ENCODE data around the gene BTBD7.

Gene BTBD7

DNA sequence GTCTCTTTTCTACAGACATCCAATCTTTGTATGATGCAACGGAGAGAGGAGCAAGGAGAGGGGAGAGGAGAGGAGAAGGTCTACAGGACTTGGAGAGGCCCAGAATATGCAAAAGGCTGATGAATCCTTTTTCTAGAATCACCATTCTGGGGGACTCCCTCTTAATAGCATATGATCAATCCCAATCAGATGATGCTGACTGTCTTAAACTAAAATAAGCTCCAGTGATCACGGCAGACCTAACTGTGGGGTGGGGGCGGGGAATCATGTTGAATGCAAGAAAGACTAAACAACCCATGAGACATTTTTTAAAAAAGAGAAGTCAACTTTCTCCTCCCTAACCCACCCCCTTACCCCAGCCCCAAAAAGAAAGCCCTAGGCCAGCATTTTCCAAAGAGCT lies 33.4 kb downstream of the BTBD7 start:
- H3K27me3 ChIP-seq (ENCODE audit: low read length), result no peaks in the 10 kb centered on the region
- H3K9me3 ChIP-seq (ENCODE audit: insufficient read depth, low read length), result no peaks in the 10 kb centered on the region
- peaks cover 66% of the 10 kb centered on the region for H3K79me2 ChIP-seq (ENCODE audit: insufficient read depth, low read length)
- H3F3A ChIP-seq (ENCODE audit: insufficient read depth), result 0 out of 2 replicates have a peak, but pooled peaks cover 4% of the 10 kb centered on the region
- no peak overlapping the region for H3K9ac ChIP-seq (ENCODE audit: low read length)
- H3K27ac ChIP-seq (ENCODE audit: low read depth, low read length), result no peak overlapping the region
- H4K20me1 ChIP-seq (ENCODE audit: low read depth, low read length), result 0 out of 2 replicates have a peak, but pooled peaks cover 7% of the 10 kb centered on the region
- TF ChIP-seq, protein P1, sequence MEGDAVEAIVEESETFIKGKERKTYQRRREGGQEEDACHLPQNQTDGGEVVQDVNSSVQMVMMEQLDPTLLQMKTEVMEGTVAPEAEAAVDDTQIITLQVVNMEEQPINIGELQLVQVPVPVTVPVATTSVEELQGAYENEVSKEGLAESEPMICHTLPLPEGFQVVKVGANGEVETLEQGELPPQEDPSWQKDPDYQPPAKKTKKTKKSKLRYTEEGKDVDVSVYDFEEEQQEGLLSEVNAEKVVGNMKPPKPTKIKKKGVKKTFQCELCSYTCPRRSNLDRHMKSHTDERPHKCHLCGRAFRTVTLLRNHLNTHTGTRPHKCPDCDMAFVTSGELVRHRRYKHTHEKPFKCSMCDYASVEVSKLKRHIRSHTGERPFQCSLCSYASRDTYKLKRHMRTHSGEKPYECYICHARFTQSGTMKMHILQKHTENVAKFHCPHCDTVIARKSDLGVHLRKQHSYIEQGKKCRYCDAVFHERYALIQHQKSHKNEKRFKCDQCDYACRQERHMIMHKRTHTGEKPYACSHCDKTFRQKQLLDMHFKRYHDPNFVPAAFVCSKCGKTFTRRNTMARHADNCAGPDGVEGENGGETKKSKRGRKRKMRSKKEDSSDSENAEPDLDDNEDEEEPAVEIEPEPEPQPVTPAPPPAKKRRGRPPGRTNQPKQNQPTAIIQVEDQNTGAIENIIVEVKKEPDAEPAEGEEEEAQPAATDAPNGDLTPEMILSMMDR (IDR thresholded peaks at IDR 0.05; ENCODE audit: insufficient read depth, low read length, poor library complexity, severe bottlenecking), result no peak
- TF ChIP-seq EZH2phosphoT487 (conservative IDR thresholded peaks at IDR 0.05; ENCODE audit: low read length), result no peak
- no peaks in the 10 kb centered on the region for H3K36me3 ChIP-seq (ENCODE audit: low read length)
- no peak overlapping the region for H3K4me3 ChIP-seq (ENCODE audit: insufficient read depth, low read length, poor library complexity, severe bottlenecking)
- no peak overlapping the region for H2AFZ ChIP-seq (ENCODE audit: low read depth, low read length, severe bottlenecking)
- no peak overlapping the region for H3K4me2 ChIP-seq (ENCODE audit: low read depth, low read length, poor library complexity, severe bottlenecking)
- no peaks in the 10 kb centered on the region for H3K9me2 ChIP-seq (replicated peaks; ENCODE audit: insufficient read depth, low read length)

DNA sequence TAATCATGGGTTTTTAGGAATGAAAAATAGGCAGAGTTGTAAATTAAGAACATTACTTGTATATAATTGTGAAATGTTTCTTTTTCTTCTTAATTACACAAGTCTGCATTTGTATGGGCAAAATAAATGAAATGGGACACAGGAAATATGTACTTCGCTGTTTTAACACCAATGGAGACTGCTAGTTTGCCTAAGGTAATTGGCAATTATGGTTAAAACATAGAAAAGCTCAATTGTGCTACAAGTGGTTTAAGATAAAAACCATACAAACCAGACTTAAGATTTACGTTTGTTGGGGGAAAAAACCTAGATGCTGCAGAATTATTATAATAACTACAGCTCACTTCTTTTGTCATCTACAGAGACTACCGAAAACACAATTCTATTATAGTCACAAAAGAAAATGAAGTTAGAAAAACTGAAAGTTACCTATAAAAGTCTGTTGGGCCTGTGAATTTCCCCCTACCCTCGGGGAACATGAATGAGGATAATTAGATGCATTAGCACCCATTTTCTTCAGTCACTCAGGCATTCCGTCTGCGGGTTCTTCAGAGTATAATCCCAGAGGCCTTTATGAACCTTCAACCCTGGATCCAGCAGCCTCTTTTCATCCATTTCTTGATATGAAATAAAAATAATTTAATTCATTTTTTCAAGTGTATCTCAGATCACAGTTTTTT lies 37.2 kb downstream of the BTBD7 start:
- H3K36me3 ChIP-seq (ENCODE audit: low read length), result no peaks in the 10 kb centered on the region; the same call in 1 of the 2 replicates
- H3K9me2 ChIP-seq (replicated peaks; ENCODE audit: insufficient read depth, low read length), result no peaks in the 10 kb centered on the region
- H3F3A ChIP-seq (ENCODE audit: insufficient read depth), result 0 out of 2 replicates have a peak, but pooled peaks cover 4% of the 10 kb centered on the region
- TF ChIP-seq EZH2phosphoT487 (conservative IDR thresholded peaks at IDR 0.05; ENCODE audit: low read length), result no peak
- H3K9me3 ChIP-seq (ENCODE audit: insufficient read depth, low read length), result no peaks in the 10 kb centered on the region
- no peaks in the 10 kb centered on the region for H3K27me3 ChIP-seq (ENCODE audit: low read length)
- no peak overlapping the region for H2AFZ ChIP-seq (ENCODE audit: low read depth, low read length, severe bottlenecking)
- H3K9ac ChIP-seq (ENCODE audit: low read length), result no peak overlapping the region
- H3K4me3 ChIP-seq (ENCODE audit: insufficient read depth, low read length, poor library complexity, severe bottlenecking), result no peak overlapping the region
- no peak overlapping the region for H3K27ac ChIP-seq (ENCODE audit: low read depth, low read length)
- H4K20me1 ChIP-seq (ENCODE audit: low read depth, low read length), result 0 out of 2 replicates have a peak, but pooled peaks cover 7% of the 10 kb centered on the region
- peaks cover 38% of the 10 kb centered on the region for H3K79me2 ChIP-seq (ENCODE audit: insufficient read depth, low read length)
- H3K4me2 ChIP-seq (ENCODE audit: low read depth, low read length, poor library complexity, severe bottlenecking), result no peak overlapping the region

DNA sequence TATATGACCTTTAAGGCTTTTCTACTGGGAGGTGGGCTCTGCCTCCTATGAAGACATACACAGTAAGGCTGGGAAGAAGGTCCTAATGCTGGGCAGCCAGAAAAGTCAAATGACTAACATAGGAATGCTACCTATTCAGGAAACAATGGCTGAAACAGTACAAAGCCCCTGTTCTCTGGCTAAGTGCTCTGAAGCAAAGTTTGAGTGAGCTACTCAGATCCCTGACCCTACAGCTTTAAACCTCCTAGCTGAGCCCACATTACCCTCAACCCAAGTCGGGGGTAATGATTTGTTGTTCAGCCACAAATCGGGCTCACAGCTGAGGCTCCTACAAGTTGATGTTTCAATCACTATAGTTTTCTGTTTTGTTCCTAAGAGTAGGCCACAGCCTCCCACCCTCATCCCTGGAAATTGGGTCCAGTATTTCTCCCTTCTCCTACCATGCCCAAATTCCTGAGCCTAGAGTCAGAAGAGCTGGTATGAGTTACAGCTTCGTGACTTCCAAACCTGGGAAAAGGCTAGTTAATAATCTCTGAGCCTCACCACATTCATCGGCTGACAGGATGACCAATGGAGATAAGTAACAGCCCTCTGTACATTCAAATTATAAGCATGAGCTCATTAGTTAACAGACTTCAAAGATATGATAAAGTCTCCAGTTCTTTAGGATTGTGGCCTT lies 46.5 kb downstream of the BTBD7 start:
- Histone ChIP-seq H3K9me2 (replicated peaks; ENCODE audit: insufficient read depth, low read length) (no peaks in the 10 kb centered on the region), H3F3A (ENCODE audit: insufficient read depth) (0 out of 2 replicates have a peak, but pooled peaks cover 6% of the 10 kb centered on the region), H4K20me1 (ENCODE audit: low read depth, low read length) (no peaks in the 10 kb centered on the region), H3K27ac (ENCODE audit: low read depth, low read length) (no peak overlapping the region), H3K9ac (ENCODE audit: low read length) (no peak overlapping the region), H3K4me3 (ENCODE audit: insufficient read depth, low read length, poor library complexity, severe bottlenecking) (no peak overlapping the region), H2AFZ (ENCODE audit: low read depth, low read length, severe bottlenecking) (no peak overlapping the region), H3K27me3 (ENCODE audit: low read length) (no peaks in the 10 kb centered on the region), H3K79me2 (ENCODE audit: insufficient read depth, low read length) (0 out of 2 replicates have a peak, but pooled peaks cover 5% of the 10 kb centered on the region), H3K36me3 (ENCODE audit: low read length) (no peaks in the 10 kb centered on the region; the same call in 1 of the 2 replicates), H3K4me2 (ENCODE audit: low read depth, low read length, poor library complexity, severe bottlenecking) (no peak overlapping the region), H3K9me3 (ENCODE audit: insufficient read depth, low read length) (no peaks in the 10 kb centered on the region)
- no peak for TF ChIP-seq EZH2phosphoT487 (conservative IDR thresholded peaks at IDR 0.05; ENCODE audit: low read length)
- TF ChIP-seq, protein P1 (IDR thresholded peaks at IDR 0.05; ENCODE audit: insufficient read depth, low read length, poor library complexity, severe bottlenecking), result no peak

All from SU-DHL-6 (cell line).